GM12878 (cell line): ENCODE measurements around the gene MROH8. TPM values are rescaled to one million over a fixed set of nuclear protein-coding genes. Genes with fewer than 3 reads are reported as not detected.

ENCODE experiments used
- ATAC-seq: fragments of 200-7000 bp; cut with Tn5 transposase; 3 replicates; pipeline ENCODE4 v1.9.1; 2020; ENCODE audit warnings: mild to moderate bottlenecking, moderate library complexity
- BruUV-seq: library from RNA; stranded (reverse); fragments of 400-500 nt; replicated peaks from 2 replicates; lab custom pipeline; 2021; lab: Mats Ljungman, UMichigan
- CTCF ChIA-PET: fragments of 300-600 bp; sonication (Branson Sonifier 250); formaldehyde crosslinking; extraction: SDS; loops from one replicate; lab custom pipeline; 2021; ENCODE audit warnings: inconsistent platforms; lab: Yijun Ruan, JAX
- POLR2A ChIA-PET: fragments of 350-600 bp; formaldehyde crosslinking; extraction: SDS; loops from one replicate; lab custom pipeline; 2021; ENCODE audit warnings: inconsistent platforms; lab: Charles Lee
- RAD21 ChIA-PET: fragments of 300-600 bp; sonication (Branson Sonifier 250); formaldehyde crosslinking; loops from one replicate; lab custom pipeline; 2023; ENCODE audit warnings: antibody characterized with exemption; ENCODE audit not compliant: unreplicated experiment; lab: Charles Lee
- SMC1A ChIA-PET: fragments of 300-600 bp; sonication (Branson Sonifier 250); formaldehyde crosslinking; loops from one replicate; lab custom pipeline; 2023; ENCODE audit not compliant: unreplicated experiment, uncharacterized antibody; lab: Charles Lee
- DNase-seq: peaks from one replicate; pipeline ENCODE4 v3.0.0-alpha.2; 2011; ENCODE audit warnings: low read depth, low spot score
- FAIRE-seq: peaks from 3 replicates; lab custom pipeline; 2011; peaks lifted over from hg19 to GRCh38; lab: Jason Lieb, UNC
- H2AFZ ChIP-seq: 2 replicates; pipeline ENCODE4 v1.6.0; 2011; ENCODE audit warnings: low read depth, low read length, control low read depth; ENCODE audit not compliant: control insufficient read depth
- H3K27ac ChIP-seq: 2 replicates; pipeline ENCODE4 v1.5.1; 2011; ENCODE audit warnings: control low read depth; ENCODE audit not compliant: control insufficient read depth, insufficient read depth
- H3K27me3 ChIP-seq, 2 experiments: replicated peaks in 1 of 2; 2 replicates each; pipeline versions ENCODE4 v1.6.0 to v1.6.1; 2011; ENCODE audit warnings: low read length in 1 of 2; ENCODE audit not compliant: control insufficient read depth in 2 of 2, insufficient read depth in 2 of 2
- H3K36me3 ChIP-seq, 2 experiments: 2 replicates each; pipeline ENCODE4 v1.5.1; 2011; ENCODE audit warnings: low read length in 1 of 2; ENCODE audit not compliant: control insufficient read depth in 2 of 2, insufficient read depth in 2 of 2
- H3K4me1 ChIP-seq: 2 replicates; pipeline ENCODE4 v1.6.1; 2011; ENCODE audit warnings: mild to moderate bottlenecking, low read length, moderate library complexity, mixed read lengths; ENCODE audit not compliant: control insufficient read depth, insufficient read depth
- H3K4me2 ChIP-seq: 2 replicates; pipeline ENCODE4 v1.6.0; 2011; ENCODE audit warnings: control low read depth; ENCODE audit not compliant: control insufficient read depth, insufficient read depth
- H3K4me3 ChIP-seq: fragments of 200-600 bp; sonication (generic); 2 replicates; pipeline ENCODE4 v1.5.1; 2016
- H3K79me2 ChIP-seq: 2 replicates; pipeline ENCODE4 v1.6.0; 2011; ENCODE audit warnings: low read length; ENCODE audit not compliant: control insufficient read depth, insufficient read depth
- H3K9ac ChIP-seq: 2 replicates; pipeline ENCODE4 v1.8.0; 2011; ENCODE audit warnings: low read length, control low read depth, mixed read lengths; ENCODE audit not compliant: control insufficient read depth, insufficient read depth
- H3K9me3 ChIP-seq: replicated peaks from 3 replicates; pipeline ENCODE4 v1.5.1; 2011; ENCODE audit warnings: mild to moderate bottlenecking, low read length; ENCODE audit not compliant: control insufficient read depth, insufficient read depth
- H4K20me1 ChIP-seq: 2 replicates; pipeline ENCODE4 v1.6.0; 2011; ENCODE audit not compliant: control insufficient read depth, insufficient read depth
- BRCA1 ChIP-seq: IDR thresholded peaks from 2 replicates; pipeline ENCODE4 v1.6.1; 2011; ENCODE audit warnings: low read depth, low read length, improper control_type of control experiment
- CHD1 ChIP-seq: IDR thresholded peaks from 2 replicates; pipeline ENCODE4 v1.6.1; 2012; ENCODE audit warnings: low read depth, low read length, improper control_type of control experiment
- CTCF ChIP-seq, 3 experiments: IDR thresholded peaks in 2 of 3; conservative IDR thresholded peaks in 1 of 3; 2 replicates each; pipeline ENCODE4 v1.5.1; 2011; ENCODE audit warnings: low read depth in 3 of 3, low read length in 3 of 3, mild to moderate bottlenecking in 3 of 3, control low read depth in 2 of 3, moderate library complexity in 2 of 3, inconsistent platforms in 1 of 3, mixed read lengths in 1 of 3; ENCODE audit not compliant: control insufficient read depth in 2 of 3, insufficient read depth in 1 of 3; ENCODE audit errors: extremely low read depth in 1 of 3
- E2F4 ChIP-seq: IDR thresholded peaks from 2 replicates; pipeline ENCODE4 v1.6.1; 2012; ENCODE audit warnings: low read depth, low read length, improper control_type of control experiment
- EED ChIP-seq: sonication (generic); IDR thresholded peaks from 2 replicates; pipeline ENCODE4 v1.6.1; 2016; ENCODE audit warnings: antibody characterized with exemption, low read depth
- JUND ChIP-seq: IDR thresholded peaks from 2 replicates; pipeline ENCODE4 v1.6.1; 2012; ENCODE audit warnings: low read depth, mild to moderate bottlenecking, low read length, improper control_type of control experiment, moderate library complexity
- NFIC ChIP-seq: IDR thresholded peaks from 2 replicates; pipeline ENCODE4 v1.6.1; 2012; ENCODE audit warnings: low read depth, mild to moderate bottlenecking, inconsistent platforms, low read length, moderate library complexity
- PML ChIP-seq: IDR thresholded peaks from 2 replicates; pipeline ENCODE4 v1.6.1; 2012; ENCODE audit warnings: low read length, inconsistent platforms
- SMARCA5 ChIP-seq: fragments of 450-650 bp; IDR thresholded peaks from 2 replicates; pipeline ENCODE4 v1.6.1; 2017; ENCODE audit warnings: mild to moderate bottlenecking
- ZNF274 ChIP-seq: IDR thresholded peaks from one replicate; pipeline ENCODE4 v1.8.0; 2011; ENCODE audit not compliant: insufficient read length, insufficient read depth
- WGBS: methylation state at CpG from one replicate; pipeline ENCODE4 v1.1.6; 2016; ENCODE audit warnings: low lambda C conversion rate; ENCODE audit not compliant: insufficient replicate concordance, insufficient coverage; ENCODE audit errors: missing lambda C conversion rate; 5-methylcytosine and 5-hydroxymethylcytosine counted together
- in situ Hi-C: fragments of 300-500 bp; cut with MboI; formaldehyde crosslinking; loops from 9 replicates; pipeline ENCODE4 v1.14.3; 2018; ENCODE audit warnings: mixed read lengths
- intact Hi-C: fragments of 100-400 bp; cut with micrococcal nuclease; formaldehyde crosslinking; loops from one replicate; pipeline ENCODE4 v1.14.2; 2022; ENCODE audit not compliant: unreplicated experiment
- polyA plus RNA-seq, 11 experiments: library from polyadenylated mRNA; depleted of rRNA in 4 of 11; unstranded in 6 of 11; stranded (reverse) in 5 of 11; fragments of >200 nt; fragmentation: Nextera tagmentation in 4 of 11; fragmentation: Illumina TruSeq in 1 of 11; extraction: Ambion mirVana in 4 of 11; extraction: Trizol in 1 of 11; gene quantifications; 1 replicate in 1 of 11; 2 replicates in 10 of 11; pipeline versions ENCODE4 v1.2.1 to v1.2.3, GENCODE V29; 2011 to 2016; ENCODE audit warnings: inconsistent platforms in 2 of 11, missing spikeins in 2 of 11, low read depth in 1 of 11
- total RNA-seq, 4 experiments: library from RNA; depleted of rRNA in 3 of 4; stranded (reverse); fragments of >200 nt in 3 of 4; fragmentation: Illumina TruSeq in 1 of 4; extraction: Trizol in 1 of 4; gene quantifications; 2 replicates each; pipeline versions ENCODE4 v1.2.1 to v1.2.3, GENCODE V29; 2013 to 2021
- TF ChIP-seq, protein P1 (sequence below): IDR thresholded peaks from 2 replicates; pipeline ENCODE4 v1.6.1; 2012; ENCODE audit warnings: improper control_type of control experiment, low read depth, low read length; ENCODE audit not compliant: insufficient replicate concordance
- TF ChIP-seq, protein P2 (sequence below): fragments of 450-650 bp; IDR thresholded peaks from 2 replicates; pipeline ENCODE4 v1.6.1; 2017; ENCODE audit warnings: antibody characterized with exemption, mild to moderate bottlenecking, moderate library complexity

The MROH8 gene
- total and polyA plus RNA-seq, 10 of the 15 experiments (the other 5 are each of a cell fraction or from before 2014, with no cell fraction given), result 0.16 to 2.8 (median 1.8) TPM

- Histone ChIP-seq H2AFZ (no peak overlapping the region), H4K20me1 (no peaks in the 10 kb centered on the region), H3K4me2 (no peak overlapping the region), H3K27ac (no peak overlapping the region), H3K27me3 (no peaks in the 10 kb centered on the region), H3K36me3 (peaks cover 44 to 51% of the 10 kb centered on the region in 2 experiments), H3K4me1 (no peaks in the 10 kb centered on the region), H3K4me3 (no peak overlapping the region), H3K9ac (no peak overlapping the region), H3K79me2 (no peaks in the 10 kb centered on the region), H3K9me3 (no peaks in the 10 kb centered on the region)
- intact Hi-C loops (no loop called here), in situ Hi-C loops (no loop called here)
- ChIA-PET POLR2A (no interaction called here), SMC1A (no interaction called here), CTCF (interaction anchor here (0.6 to 1.1 kb wide), 2 partner anchors 31 to 765 kb away, joined by 3 to 5 read pairs; no protein-coding TSS in a partner anchor), RAD21 (no interaction called here)
- no peak for DNase-seq
- ATAC-seq, result no peak
- 93% methylated on average over 3 of the region's 3 CpGs for WGBS
- no peak for FAIRE-seq
- BruUV-seq, result no TSS peak
- TF ChIP-seq, protein P1, sequence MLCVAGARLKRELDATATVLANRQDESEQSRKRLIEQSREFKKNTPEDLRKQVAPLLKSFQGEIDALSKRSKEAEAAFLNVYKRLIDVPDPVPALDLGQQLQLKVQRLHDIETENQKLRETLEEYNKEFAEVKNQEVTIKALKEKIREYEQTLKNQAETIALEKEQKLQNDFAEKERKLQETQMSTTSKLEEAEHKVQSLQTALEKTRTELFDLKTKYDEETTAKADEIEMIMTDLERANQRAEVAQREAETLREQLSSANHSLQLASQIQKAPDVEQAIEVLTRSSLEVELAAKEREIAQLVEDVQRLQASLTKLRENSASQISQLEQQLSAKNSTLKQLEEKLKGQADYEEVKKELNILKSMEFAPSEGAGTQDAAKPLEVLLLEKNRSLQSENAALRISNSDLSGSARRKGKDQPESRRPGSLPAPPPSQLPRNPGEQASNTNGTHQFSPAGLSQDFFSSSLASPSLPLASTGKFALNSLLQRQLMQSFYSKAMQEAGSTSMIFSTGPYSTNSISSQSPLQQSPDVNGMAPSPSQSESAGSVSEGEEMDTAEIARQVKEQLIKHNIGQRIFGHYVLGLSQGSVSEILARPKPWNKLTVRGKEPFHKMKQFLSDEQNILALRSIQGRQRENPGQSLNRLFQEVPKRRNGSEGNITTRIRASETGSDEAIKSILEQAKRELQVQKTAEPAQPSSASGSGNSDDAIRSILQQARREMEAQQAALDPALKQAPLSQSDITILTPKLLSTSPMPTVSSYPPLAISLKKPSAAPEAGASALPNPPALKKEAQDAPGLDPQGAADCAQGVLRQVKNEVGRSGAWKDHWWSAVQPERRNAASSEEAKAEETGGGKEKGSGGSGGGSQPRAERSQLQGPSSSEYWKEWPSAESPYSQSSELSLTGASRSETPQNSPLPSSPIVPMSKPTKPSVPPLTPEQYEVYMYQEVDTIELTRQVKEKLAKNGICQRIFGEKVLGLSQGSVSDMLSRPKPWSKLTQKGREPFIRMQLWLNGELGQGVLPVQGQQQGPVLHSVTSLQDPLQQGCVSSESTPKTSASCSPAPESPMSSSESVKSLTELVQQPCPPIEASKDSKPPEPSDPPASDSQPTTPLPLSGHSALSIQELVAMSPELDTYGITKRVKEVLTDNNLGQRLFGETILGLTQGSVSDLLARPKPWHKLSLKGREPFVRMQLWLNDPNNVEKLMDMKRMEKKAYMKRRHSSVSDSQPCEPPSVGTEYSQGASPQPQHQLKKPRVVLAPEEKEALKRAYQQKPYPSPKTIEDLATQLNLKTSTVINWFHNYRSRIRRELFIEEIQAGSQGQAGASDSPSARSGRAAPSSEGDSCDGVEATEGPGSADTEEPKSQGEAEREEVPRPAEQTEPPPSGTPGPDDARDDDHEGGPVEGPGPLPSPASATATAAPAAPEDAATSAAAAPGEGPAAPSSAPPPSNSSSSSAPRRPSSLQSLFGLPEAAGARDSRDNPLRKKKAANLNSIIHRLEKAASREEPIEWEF, result no peak
- TF ChIP-seq JUND, result no peak
- no peak for TF ChIP-seq NFIC
- no peak for TF ChIP-seq CTCF (IDR thresholded peaks at IDR 0.05 in 2 of 3, conservative IDR thresholded peaks at IDR 0.05 in 1 of 3; ENCODE audit: control insufficient read depth in 2 of 3, extremely low read depth in 1 of 3, insufficient read depth in 1 of 3, low read depth in 3 of 3, low read length in 3 of 3)
- TF ChIP-seq, protein P2, sequence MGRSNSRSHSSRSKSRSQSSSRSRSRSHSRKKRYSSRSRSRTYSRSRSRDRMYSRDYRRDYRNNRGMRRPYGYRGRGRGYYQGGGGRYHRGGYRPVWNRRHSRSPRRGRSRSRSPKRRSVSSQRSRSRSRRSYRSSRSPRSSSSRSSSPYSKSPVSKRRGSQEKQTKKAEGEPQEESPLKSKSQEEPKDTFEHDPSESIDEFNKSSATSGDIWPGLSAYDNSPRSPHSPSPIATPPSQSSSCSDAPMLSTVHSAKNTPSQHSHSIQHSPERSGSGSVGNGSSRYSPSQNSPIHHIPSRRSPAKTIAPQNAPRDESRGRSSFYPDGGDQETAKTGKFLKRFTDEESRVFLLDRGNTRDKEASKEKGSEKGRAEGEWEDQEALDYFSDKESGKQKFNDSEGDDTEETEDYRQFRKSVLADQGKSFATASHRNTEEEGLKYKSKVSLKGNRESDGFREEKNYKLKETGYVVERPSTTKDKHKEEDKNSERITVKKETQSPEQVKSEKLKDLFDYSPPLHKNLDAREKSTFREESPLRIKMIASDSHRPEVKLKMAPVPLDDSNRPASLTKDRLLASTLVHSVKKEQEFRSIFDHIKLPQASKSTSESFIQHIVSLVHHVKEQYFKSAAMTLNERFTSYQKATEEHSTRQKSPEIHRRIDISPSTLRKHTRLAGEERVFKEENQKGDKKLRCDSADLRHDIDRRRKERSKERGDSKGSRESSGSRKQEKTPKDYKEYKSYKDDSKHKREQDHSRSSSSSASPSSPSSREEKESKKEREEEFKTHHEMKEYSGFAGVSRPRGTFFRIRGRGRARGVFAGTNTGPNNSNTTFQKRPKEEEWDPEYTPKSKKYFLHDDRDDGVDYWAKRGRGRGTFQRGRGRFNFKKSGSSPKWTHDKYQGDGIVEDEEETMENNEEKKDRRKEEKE, result no peak
- no peak for TF ChIP-seq E2F4
- TF ChIP-seq EED, result no peak
- TF ChIP-seq ZNF274, result no peak
- no peak for TF ChIP-seq PML
- TF ChIP-seq CHD1, result no peak
- no peak for TF ChIP-seq SMARCA5
- TF ChIP-seq BRCA1, result no peak
Measured at GRCh38 chr20:37226889-37227288, 47.5 kb upstream of the MROH8 start.
